Parathyroid adenoma (tissue), 2 donors: ENCODE results near the gene RBM19.
"Not testable (repeated sequence)": the region's sequence is repeated elsewhere in the genome, so short reads cannot be mapped to it uniquely, and the experiment has no call there.

Experiments
- H2AFZ ChIP-seq: fragments of 300-600 bp; sonication (generic); one replicate; pipeline ENCODE4 v1.7.0; 2017; ENCODE audit warnings: antibody characterized with exemption, mild to moderate bottlenecking
- H3K27ac ChIP-seq: fragments of 300-600 bp; sonication (generic); one replicate; pipeline ENCODE4 v1.7.0; 2017
- H3K27me3 ChIP-seq: fragments of 300-600 bp; sonication (generic); one replicate; pipeline ENCODE4 v1.7.0; 2017; ENCODE audit warnings: low read length; ENCODE audit not compliant: control insufficient read depth, insufficient read depth
- H3K36me3 ChIP-seq: fragments of 300-600 bp; sonication (generic); one replicate; pipeline ENCODE4 v1.7.0; 2017; ENCODE audit warnings: low read length; ENCODE audit not compliant: control insufficient read depth, insufficient read depth
- H3K4me1 ChIP-seq: fragments of 300-600 bp; sonication (generic); one replicate; pipeline ENCODE4 v1.7.0; 2017; ENCODE audit warnings: control low read depth
- H3K4me2 ChIP-seq: fragments of 300-600 bp; sonication (generic); one replicate; pipeline ENCODE4 v1.7.0; 2017; ENCODE audit warnings: low read length
- H3K4me3 ChIP-seq: fragments of 300-600 bp; sonication (generic); one replicate; pipeline ENCODE4 v1.7.0; 2017; ENCODE audit warnings: low read depth, low read length
- H3K79me2 ChIP-seq: fragments of 300-600 bp; sonication (generic); one replicate; pipeline ENCODE4 v1.7.0; 2017; ENCODE audit warnings: control low read depth
- H3K9ac ChIP-seq: fragments of 300-600 bp; sonication (generic); one replicate; pipeline ENCODE4 v1.7.0; 2017; ENCODE audit warnings: mild to moderate bottlenecking
- H3K9me3 ChIP-seq: fragments of 300-600 bp; sonication (generic); one replicate; pipeline ENCODE4 v1.7.0; 2017; ENCODE audit warnings: low read length; ENCODE audit not compliant: control insufficient read depth
- TF ChIP-seq, protein P1 (sequence below): fragments of 300-600 bp; sonication (generic); IDR thresholded peaks from one replicate; pipeline ENCODE4 v1.7.0; 2017; ENCODE audit warnings: antibody characterized with exemption, mild to moderate bottlenecking
- donor health status: primary hyperparathyroidism.

The RBM19 gene

DNA sequence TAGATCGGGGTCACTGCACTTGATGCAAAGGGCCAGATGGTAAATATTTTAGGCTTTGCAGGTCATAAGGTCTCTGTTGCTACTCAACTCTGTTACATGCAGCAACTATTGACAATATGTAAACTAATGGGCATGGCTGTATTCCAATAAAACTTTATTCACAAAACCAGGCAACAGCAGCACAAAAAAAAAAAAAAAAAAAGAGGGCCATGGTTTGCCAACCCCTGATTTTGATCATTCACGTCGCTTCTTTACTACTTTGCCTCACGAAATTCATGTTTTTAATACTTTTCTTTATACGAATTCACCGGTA is 152.9 kb downstream of the RBM19 start:
- no peaks in the 10 kb centered on the region for H3K79me2 ChIP-seq
- no peak overlapping the region for H3K27ac ChIP-seq
- no peaks in the 10 kb centered on the region for H3K36me3 ChIP-seq
- TF ChIP-seq, protein P1, sequence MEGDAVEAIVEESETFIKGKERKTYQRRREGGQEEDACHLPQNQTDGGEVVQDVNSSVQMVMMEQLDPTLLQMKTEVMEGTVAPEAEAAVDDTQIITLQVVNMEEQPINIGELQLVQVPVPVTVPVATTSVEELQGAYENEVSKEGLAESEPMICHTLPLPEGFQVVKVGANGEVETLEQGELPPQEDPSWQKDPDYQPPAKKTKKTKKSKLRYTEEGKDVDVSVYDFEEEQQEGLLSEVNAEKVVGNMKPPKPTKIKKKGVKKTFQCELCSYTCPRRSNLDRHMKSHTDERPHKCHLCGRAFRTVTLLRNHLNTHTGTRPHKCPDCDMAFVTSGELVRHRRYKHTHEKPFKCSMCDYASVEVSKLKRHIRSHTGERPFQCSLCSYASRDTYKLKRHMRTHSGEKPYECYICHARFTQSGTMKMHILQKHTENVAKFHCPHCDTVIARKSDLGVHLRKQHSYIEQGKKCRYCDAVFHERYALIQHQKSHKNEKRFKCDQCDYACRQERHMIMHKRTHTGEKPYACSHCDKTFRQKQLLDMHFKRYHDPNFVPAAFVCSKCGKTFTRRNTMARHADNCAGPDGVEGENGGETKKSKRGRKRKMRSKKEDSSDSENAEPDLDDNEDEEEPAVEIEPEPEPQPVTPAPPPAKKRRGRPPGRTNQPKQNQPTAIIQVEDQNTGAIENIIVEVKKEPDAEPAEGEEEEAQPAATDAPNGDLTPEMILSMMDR = no peak
- no peaks in the 10 kb centered on the region for H3K4me1 ChIP-seq
- no peak overlapping the region for H3K4me2 ChIP-seq
- H3K9me3 ChIP-seq = no peaks in the 10 kb centered on the region
- no peaks in the 10 kb centered on the region for H3K27me3 ChIP-seq
- H3K9ac ChIP-seq = no peak overlapping the region
- no peak overlapping the region for H2AFZ ChIP-seq
- no peak overlapping the region for H3K4me3 ChIP-seq

DNA sequence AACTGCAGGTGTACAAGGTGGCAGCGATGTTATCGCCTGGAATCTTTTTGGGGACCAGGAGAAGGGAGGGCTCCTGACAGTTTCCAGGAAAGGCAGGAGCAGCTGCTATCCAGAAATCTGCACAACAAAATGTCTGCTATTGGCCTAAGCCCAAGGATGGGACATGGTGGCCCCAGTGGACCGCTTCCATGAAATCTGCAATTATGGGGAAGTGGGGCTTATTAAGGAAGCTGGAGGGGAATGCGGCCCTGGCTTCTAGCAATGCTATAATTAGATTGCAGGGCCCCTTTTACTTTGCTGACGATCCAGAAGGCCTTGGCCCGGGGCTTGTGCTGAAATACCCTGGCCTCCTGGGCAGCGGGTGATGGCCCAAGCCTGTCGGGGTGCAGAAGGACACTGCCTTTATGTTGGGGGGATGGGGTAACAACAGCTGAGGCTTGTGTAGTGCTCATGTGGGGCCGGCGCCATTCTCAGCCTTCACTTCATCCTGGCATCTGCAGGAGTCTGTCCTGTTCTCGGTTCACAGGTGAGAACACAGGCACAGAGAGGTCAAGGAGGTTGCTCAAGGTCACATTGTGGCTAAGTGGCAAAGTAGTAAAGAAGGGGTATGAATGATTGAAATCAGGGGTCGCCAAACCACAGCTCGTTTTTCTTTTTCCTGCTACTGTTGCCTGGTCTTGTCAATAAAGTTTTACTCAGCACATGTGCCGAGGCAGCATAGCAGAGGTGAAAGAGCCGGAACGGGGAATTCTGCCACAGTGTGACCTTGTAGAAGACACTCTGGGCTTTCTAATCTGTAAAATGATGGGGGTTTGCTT is 153.5 kb downstream of the RBM19 start:
- Histone ChIP-seq H3K4me3 (no peak overlapping the region), H3K36me3 (no peaks in the 10 kb centered on the region), H3K27ac (no peak overlapping the region), H3K4me2 (no peak overlapping the region), H3K27me3 (no peaks in the 10 kb centered on the region), H3K79me2 (no peaks in the 10 kb centered on the region), H2AFZ (no peak overlapping the region), H3K9me3 (no peaks in the 10 kb centered on the region), H3K4me1 (no peaks in the 10 kb centered on the region), H3K9ac (no peak overlapping the region)
- TF ChIP-seq, protein P1 = no peak

DNA sequence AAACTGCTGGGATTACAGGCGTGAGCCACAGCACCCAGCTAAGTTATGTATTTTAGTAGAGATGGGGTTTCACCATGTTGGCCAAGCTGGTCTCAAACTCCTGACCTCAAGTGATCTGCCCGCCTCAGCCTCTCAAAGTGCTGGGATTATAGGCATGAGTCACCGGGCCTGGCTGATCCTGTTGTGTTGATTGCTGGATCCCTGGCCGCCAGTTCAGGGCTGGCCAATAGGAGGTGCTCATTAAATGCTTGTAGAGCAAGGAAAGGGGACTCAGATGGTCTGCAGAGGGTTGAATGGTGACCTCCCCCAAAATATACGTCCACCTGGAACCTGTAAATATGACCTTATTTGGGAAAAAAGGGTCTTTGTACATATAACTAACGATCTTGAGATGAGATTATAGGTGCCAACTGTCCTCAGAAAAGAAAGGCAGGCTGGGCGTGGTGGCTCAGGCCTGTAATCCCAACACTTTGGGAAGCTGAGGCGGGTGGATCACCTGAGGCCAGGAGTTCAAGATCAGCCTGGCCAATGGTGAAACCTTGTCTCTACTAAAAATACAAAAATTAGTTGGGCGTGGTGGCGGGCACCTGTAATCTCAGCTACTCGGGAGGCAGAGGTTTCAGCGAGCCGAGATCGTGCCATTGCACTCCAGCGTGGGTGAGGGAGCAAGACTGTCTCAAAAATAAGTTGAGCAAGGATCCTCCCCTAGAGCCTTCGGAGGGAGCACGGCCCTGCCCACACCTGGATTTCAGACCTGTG is 156.5 kb downstream of the RBM19 start:
- H3K4me2 ChIP-seq, H3K4me3 ChIP-seq, H3K36me3 ChIP-seq, H3K4me1 ChIP-seq, H2AFZ ChIP-seq, H3K27me3 ChIP-seq, H3K27ac ChIP-seq, H3K9ac ChIP-seq, H3K79me2 ChIP-seq, H3K9me3 ChIP-seq: not testable (repeated sequence)

DNA sequence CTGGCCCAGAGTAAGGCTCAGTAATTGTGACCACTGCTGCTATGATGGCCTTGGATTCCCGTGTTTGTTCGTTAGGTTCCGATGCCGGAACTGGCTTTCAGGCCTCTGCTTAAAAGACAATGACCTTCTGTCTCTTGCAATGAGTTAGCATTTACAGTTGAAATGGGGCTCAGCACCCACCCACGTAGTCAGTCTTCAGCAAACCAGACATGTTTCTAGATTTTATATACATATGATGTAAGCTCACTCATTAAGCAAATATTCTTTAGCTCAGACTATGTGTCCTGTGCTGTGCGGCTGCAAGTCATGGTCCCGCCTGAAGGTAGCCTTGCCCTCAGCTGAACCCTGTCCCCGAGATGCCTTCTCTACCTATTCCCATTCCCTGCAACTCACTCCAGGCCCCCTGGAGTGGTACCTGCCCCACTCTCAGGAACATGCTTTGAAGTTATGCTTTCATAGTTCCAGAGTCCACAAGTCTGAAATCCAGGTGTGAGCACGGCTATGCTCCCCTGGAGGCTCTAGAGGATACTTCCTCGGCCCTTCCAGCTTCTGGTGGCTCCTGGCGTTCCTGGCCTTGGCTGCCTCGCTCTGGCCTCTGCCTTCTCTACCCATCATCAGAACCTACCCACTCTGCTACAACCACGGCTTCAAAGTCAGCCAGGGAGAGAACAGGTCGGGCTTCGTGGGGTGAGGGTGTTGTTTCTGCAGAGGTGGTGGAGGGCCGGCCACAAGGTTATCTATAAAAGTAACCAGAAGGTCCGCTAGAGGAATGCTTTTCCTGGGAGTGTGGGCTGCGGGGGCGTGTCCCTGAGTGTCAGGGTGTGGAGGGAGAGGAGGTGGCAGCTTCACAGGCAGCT is 157.8 kb downstream of the RBM19 start:
- no peaks in the 10 kb centered on the region for H3K36me3 ChIP-seq
- H3K4me1 ChIP-seq = no peaks in the 10 kb centered on the region
- no peaks in the 10 kb centered on the region for H3K27me3 ChIP-seq
- H2AFZ ChIP-seq = no peak overlapping the region
- TF ChIP-seq, protein P1 = no peak
- no peak overlapping the region for H3K27ac ChIP-seq
- H3K4me2 ChIP-seq = no peak overlapping the region
- H3K4me3 ChIP-seq = no peak overlapping the region
- H3K9me3 ChIP-seq = no peaks in the 10 kb centered on the region
- H3K79me2 ChIP-seq = no peaks in the 10 kb centered on the region
- no peak overlapping the region for H3K9ac ChIP-seq

DNA sequence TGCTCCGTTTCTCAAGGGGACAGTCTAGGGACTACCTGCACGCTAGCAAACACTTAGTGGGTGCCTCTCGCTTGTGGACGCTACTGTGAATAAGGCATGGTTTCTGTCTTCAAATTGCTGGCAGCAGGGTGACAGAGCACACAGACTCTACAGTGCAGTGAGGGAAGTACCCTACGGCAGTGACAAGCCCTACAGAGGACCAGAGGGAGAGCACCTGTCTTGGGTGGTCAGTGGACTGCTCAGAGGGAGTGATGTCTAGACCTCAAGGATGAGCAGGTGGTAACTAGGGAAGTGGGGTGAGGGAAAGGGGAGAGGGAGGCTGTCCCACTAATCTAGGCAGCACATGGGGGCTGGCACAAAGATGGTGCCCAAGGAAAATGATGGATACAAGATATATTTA is 160.5 kb downstream of the RBM19 start:
- no peaks in the 10 kb centered on the region for H3K36me3 ChIP-seq
- no peak overlapping the region for H3K4me3 ChIP-seq
- no peak overlapping the region for H3K27ac ChIP-seq
- no peak overlapping the region for H3K4me2 ChIP-seq
- H3K27me3 ChIP-seq = no peaks in the 10 kb centered on the region
- H3K4me1 ChIP-seq = no peaks in the 10 kb centered on the region
- H3K9ac ChIP-seq = no peak overlapping the region
- TF ChIP-seq, protein P1 = no peak
- no peaks in the 10 kb centered on the region for H3K9me3 ChIP-seq
- no peaks in the 10 kb centered on the region for H3K79me2 ChIP-seq
- no peak overlapping the region for H2AFZ ChIP-seq
